DND-41 (cell line): Measurements from ENCODE around the gene CPNE1.

Experiments
- ATAC-seq: fragments of 200-7000 bp; cut with Tn5 transposase; 3 replicates; pipeline ENCODE4 v1.9.1; 2021; ENCODE audit warnings: low read depth; ENCODE audit not compliant: insufficient read depth
- DNase-seq: peaks from one replicate; pipeline ENCODE4 v3.0.0-alpha.2; 2020
- H2AFZ ChIP-seq: 2 replicates; pipeline ENCODE4 v1.6.0; 2012; ENCODE audit warnings: low read depth, low read length
- H3K27ac ChIP-seq: 2 replicates; pipeline ENCODE4 v1.5.1; 2012; ENCODE audit warnings: low read length, inconsistent platforms
- H3K27me3 ChIP-seq: fragments of 200-600 bp; sonication (generic); 2 replicates; pipeline ENCODE4 v1.6.0; 2012; ENCODE audit warnings: low read length, mild to moderate bottlenecking, inconsistent platforms; ENCODE audit not compliant: insufficient read depth, poor library complexity
- H3K36me3 ChIP-seq: 2 replicates; pipeline ENCODE4 v1.5.1; 2012; ENCODE audit warnings: low read length, inconsistent platforms; ENCODE audit not compliant: insufficient read depth
- H3K4me1 ChIP-seq: 2 replicates; pipeline ENCODE4 v1.5.1; 2012; ENCODE audit warnings: mild to moderate bottlenecking, low read length; ENCODE audit not compliant: insufficient read depth
- H3K4me2 ChIP-seq: 2 replicates; pipeline ENCODE4 v1.6.0; 2012; ENCODE audit warnings: mild to moderate bottlenecking, moderate library complexity, low read length, inconsistent platforms; ENCODE audit not compliant: insufficient read depth
- H3K4me3 ChIP-seq, 2 experiments: fragments of 200-600 bp in 1 of 2; shearing (Covaris generic) in 1 of 2; 2 replicates each; pipeline ENCODE4 v1.5.1; 2012 to 2016; ENCODE audit warnings: inconsistent platforms in 2 of 2, low read length in 2 of 2, mild to moderate bottlenecking in 2 of 2, low read depth in 1 of 2, moderate library complexity in 1 of 2
- H3K79me2 ChIP-seq: 2 replicates; pipeline ENCODE4 v1.6.0; 2012; ENCODE audit warnings: low read length, inconsistent platforms; ENCODE audit not compliant: insufficient read depth
- H3K9ac ChIP-seq: 2 replicates; pipeline ENCODE4 v1.6.0; 2012; ENCODE audit warnings: low read depth, mild to moderate bottlenecking, inconsistent platforms, low read length, moderate library complexity
- H3K9me3 ChIP-seq: 2 replicates; pipeline ENCODE4 v1.5.1; 2012; ENCODE audit warnings: low read length, moderate library complexity, mild to moderate bottlenecking, inconsistent platforms; ENCODE audit not compliant: insufficient read depth, severe bottlenecking
- H4K20me1 ChIP-seq: 2 replicates; pipeline ENCODE4 v1.6.0; 2012; ENCODE audit warnings: low read length; ENCODE audit not compliant: insufficient read depth
- CTCF ChIP-seq: IDR thresholded peaks from 2 replicates; pipeline ENCODE4 v1.5.1; 2012; ENCODE audit warnings: borderline replicate concordance, low read length, moderate library complexity, mild to moderate bottlenecking; ENCODE audit not compliant: poor library complexity, severe bottlenecking; ENCODE audit errors: extremely low read depth
- EZH2 ChIP-seq: IDR thresholded peaks from 3 replicates; pipeline ENCODE4 v1.6.1; 2012; ENCODE audit warnings: borderline replicate concordance, low read depth, mild to moderate bottlenecking, moderate library complexity, low read length, inconsistent platforms; ENCODE audit not compliant: severe bottlenecking

Gene CPNE1

GRCh38 chr20:35663516-35664465 lies 909 bp downstream of the CPNE1 start:
- H3K9ac ChIP-seq, result peak overlapping the region; percentile 93
- peak; percentile 43 for ATAC-seq
- peak; percentile 63 for DNase-seq
- peaks cover 54% of the 10 kb centered on the region for H4K20me1 ChIP-seq
- H3K4me2 ChIP-seq, result peak overlapping the region; percentile 91
- H3K4me3 ChIP-seq, result peak overlapping the region; percentile 73 to 88
- no peaks in the 10 kb centered on the region for H3K9me3 ChIP-seq
- peak overlapping the region; percentile 88 for H2AFZ ChIP-seq
- H3K27ac ChIP-seq, result peak overlapping the region; percentile 90
- peaks cover 6% of the 10 kb centered on the region for H3K36me3 ChIP-seq
- H3K4me1 ChIP-seq, result peaks cover 49% of the 10 kb centered on the region
- no peak for TF ChIP-seq EZH2
- peak; percentile 22 for TF ChIP-seq CTCF
- H3K79me2 ChIP-seq, result peaks cover 63% of the 10 kb centered on the region
- no peaks in the 10 kb centered on the region for H3K27me3 ChIP-seq

- H4K20me1 ChIP-seq, result peaks cover 64% of the 10 kb centered on the region
- peak overlapping the region; percentile 73 to 88; a peak in 3 of 4 replicates for H3K4me3 ChIP-seq
- H3K4me1 ChIP-seq, result peaks cover 51% of the 10 kb centered on the region
- ATAC-seq, result no peak
- DNase-seq, result peak; percentile 2
- peak overlapping the region; percentile 91 for H3K4me2 ChIP-seq
- no peaks in the 10 kb centered on the region for H3K9me3 ChIP-seq
- peak overlapping the region; percentile 93 for H3K9ac ChIP-seq
- H2AFZ ChIP-seq, result no peak overlapping the region
- peaks cover 75% of the 10 kb centered on the region for H3K79me2 ChIP-seq
- peak overlapping the region; percentile 90 for H3K27ac ChIP-seq
- no peaks in the 10 kb centered on the region for H3K27me3 ChIP-seq
- TF ChIP-seq CTCF (no peak), EZH2 (no peak)
- H3K36me3 ChIP-seq, result peaks cover 5% of the 10 kb centered on the region
These were observed 2.1 kb downstream of the CPNE1 start for GRCh38 chr20:35662551-35662950.

- ATAC-seq (no peak), DNase-seq (no peak)
- H3K9me3 ChIP-seq, result no peaks in the 10 kb centered on the region
- H3K4me1 ChIP-seq, result peaks cover 51% of the 10 kb centered on the region
- peaks cover 12% of the 10 kb centered on the region for H3K36me3 ChIP-seq
- TF ChIP-seq CTCF, result no peak
- no peak for TF ChIP-seq EZH2
- H3K4me3 ChIP-seq, result peak overlapping the region in 1 of 2 experiments; percentile 88; a peak in 1 of 4 replicates
- peaks cover 82% of the 10 kb centered on the region for H3K79me2 ChIP-seq
- peaks cover 70% of the 10 kb centered on the region for H4K20me1 ChIP-seq
- H3K4me2 ChIP-seq, result peak overlapping the region; percentile 91
- H3K27me3 ChIP-seq, result no peaks in the 10 kb centered on the region
- H3K27ac ChIP-seq, result no peak overlapping the region; the same call in 1 of the 2 replicates
- H2AFZ ChIP-seq, result no peak overlapping the region
- H3K9ac ChIP-seq, result peak overlapping the region; percentile 93; the same call in 1 of the 2 replicates
These were observed 2.8 kb downstream of the CPNE1 start for GRCh38 chr20:35661908-35662307.
